Uterus (tissue), 4 donors: ENCODE results near the gene GTF3C5. TPM values are rescaled to one million over a fixed set of nuclear protein-coding genes. Genes with fewer than 3 reads are reported as not detected.
"Not testable (repeated sequence)": the region's sequence is repeated elsewhere in the genome, so short reads cannot be mapped to it uniquely, and the experiment has no call there.

ENCODE experiments used
- DNase-seq, 2 donors: peaks; one replicate each; pipeline ENCODE4 v3.0.0-alpha.2; 2019 to 2020
- H3K27ac ChIP-seq, 2 donors: fragments of 200-600 bp; sonication (generic); 1 replicate in 1 of 2; 2 replicates in 1 of 2; pipeline ENCODE4 v1.5.1; 2016 to 2018
- H3K27me3 ChIP-seq, 2 donors: fragments of 200-600 bp; sonication (generic); one replicate each; pipeline ENCODE4 v1.5.1; 2018 to 2019; ENCODE audit warnings: control low read depth in 1 of 2
- H3K36me3 ChIP-seq, 2 donors: fragments of 200-600 bp; sonication (generic); one replicate each; pipeline ENCODE4 v1.5.1; 2019; ENCODE audit warnings: control low read depth in 1 of 2
- H3K4me1 ChIP-seq, 2 donors: fragments of 200-600 bp; sonication (generic); one replicate each; pipeline ENCODE4 v1.5.1; 2018 to 2019; ENCODE audit warnings: control low read depth in 1 of 2
- H3K4me3 ChIP-seq, 2 donors: fragments of 200-600 bp; sonication (generic); 1 replicate in 1 of 2; 2 replicates in 1 of 2; pipeline ENCODE4 v1.5.1; 2018 to 2019; ENCODE audit warnings: mild to moderate bottlenecking in 1 of 2
- H3K9me3 ChIP-seq, 2 donors: fragments of 200-600 bp; sonication (generic); one replicate each; pipeline ENCODE4 v1.5.1; 2019; ENCODE audit warnings: control low read depth in 1 of 2
- CTCF ChIP-seq, 4 experiments: fragments of 200-600 bp in 2 of 4; fragments of 450-650 bp in 2 of 4; sonication (generic) in 2 of 4; IDR thresholded peaks; one replicate each; pipeline ENCODE4 v1.5.1; 2016 to 2019; ENCODE audit warnings: antibody characterized with exemption in 4 of 4, mild to moderate bottlenecking in 2 of 4, moderate library complexity in 1 of 4
- POLR2A ChIP-seq, 2 donors: fragments of 450-650 bp; IDR thresholded peaks; one replicate each; pipeline ENCODE4 v1.6.1; 2016; ENCODE audit warnings: antibody characterized with exemption in 2 of 2, mild to moderate bottlenecking in 1 of 2, moderate library complexity in 1 of 2
- intact Hi-C: fragments of 100-400 bp; cut with DNase I; formaldehyde crosslinking; loops from one replicate; pipeline ENCODE4 v1.15.1; 2023; ENCODE audit warnings: low total_unique reads
- total RNA-seq, 4 donors: library from RNA; depleted of rRNA in 3 of 4; stranded (reverse); fragments of >200 nt in 3 of 4; gene quantifications; one replicate each; pipeline versions ENCODE4 v1.1.0 to v1.2.4, GENCODE V29; 2014 to 2023
- donor health status: DM: yes; HTN: yes; CAD: no.

GTF3C5 gene
- total RNA-seq, 4 donors from 2014 or later: 26.6 to 52.8 (median 37.1) TPM

DNA sequence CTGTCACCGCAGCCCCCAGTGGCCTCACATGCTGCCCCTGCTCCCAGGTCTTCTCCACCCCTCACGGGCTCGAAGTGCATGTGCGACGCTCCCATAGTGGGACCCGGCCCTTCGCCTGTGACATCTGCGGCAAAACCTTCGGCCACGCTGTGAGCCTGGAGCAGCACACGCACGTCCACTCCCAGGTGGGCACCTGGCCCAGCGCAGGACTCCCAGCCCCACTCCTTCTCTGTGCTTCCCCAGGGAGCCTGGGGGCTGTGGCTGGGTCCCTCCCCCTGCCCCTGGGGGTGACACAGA lies 41.8 kb upstream of the GTF3C5 start:
- intact Hi-C loops: no loop called here
- Histone ChIP-seq H3K4me3 (no peak overlapping the region), H3K27ac (no peak overlapping the region), H3K36me3 (no peaks in the 10 kb centered on the region), H3K9me3 (no peaks in the 10 kb centered on the region), H3K4me1 (no peaks in the 10 kb centered on the region), H3K27me3 (no peaks in the 10 kb centered on the region)
- TF ChIP-seq POLR2A (IDR thresholded peaks at IDR 0.05) (no peak), CTCF (IDR thresholded peaks at IDR 0.05) (no peak)
- no peak for DNase-seq

DNA sequence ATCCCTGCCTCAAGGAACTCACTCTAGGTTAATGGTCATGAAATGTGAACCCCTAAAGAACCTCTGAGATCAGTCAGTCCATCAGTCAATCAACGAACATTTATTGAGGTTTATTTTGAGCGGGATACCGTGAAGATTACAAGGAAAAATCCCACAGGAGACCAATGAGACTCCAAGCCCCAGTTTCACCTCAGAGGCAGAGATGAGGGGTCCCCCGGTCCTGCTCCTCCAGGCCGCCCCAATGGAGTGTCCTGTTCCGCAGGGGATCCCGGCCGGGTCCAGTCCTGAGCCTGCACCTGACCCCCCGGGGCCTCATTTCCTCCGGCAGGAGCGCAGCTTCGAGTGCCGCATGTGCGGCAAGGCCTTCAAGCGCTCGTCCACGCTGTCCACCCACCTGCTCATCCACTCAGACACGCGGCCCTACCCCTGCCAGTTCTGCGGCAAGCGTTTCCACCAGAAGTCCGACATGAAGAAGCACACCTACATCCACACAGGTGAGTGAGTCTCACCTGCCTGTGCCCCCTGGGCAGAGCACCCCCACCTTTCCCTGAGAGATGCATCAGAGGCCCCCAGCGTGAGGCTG lies 41.3 kb upstream of the GTF3C5 start:
- H3K4me1 ChIP-seq: no peaks in the 10 kb centered on the region
- H3K4me3 ChIP-seq: no peak overlapping the region
- H3K36me3 ChIP-seq: no peaks in the 10 kb centered on the region
- no peak for TF ChIP-seq POLR2A (IDR thresholded peaks at IDR 0.05)
- TF ChIP-seq CTCF (IDR thresholded peaks at IDR 0.05): no peak
- no peaks in the 10 kb centered on the region for H3K9me3 ChIP-seq
- H3K27me3 ChIP-seq: no peaks in the 10 kb centered on the region
- H3K27ac ChIP-seq: no peak overlapping the region
- intact Hi-C loops: no loop called here
- no peak for DNase-seq

- H3K27ac ChIP-seq, H3K36me3 ChIP-seq, H3K4me3 ChIP-seq, H3K9me3 ChIP-seq, intact Hi-C loops, DNase-seq, H3K4me1 ChIP-seq, H3K27me3 ChIP-seq: not testable (repeated sequence)
Measured at GRCh38 chr9:132989998-132990557, 40.7 kb upstream of the GTF3C5 start.

GRCh38 chr9:132990781-132991180 lies 40.0 kb upstream of the GTF3C5 start:
- no peaks in the 10 kb centered on the region for H3K36me3 ChIP-seq
- no peaks in the 10 kb centered on the region for H3K4me1 ChIP-seq
- no peaks in the 10 kb centered on the region for H3K27me3 ChIP-seq
- no peaks in the 10 kb centered on the region for H3K9me3 ChIP-seq
- TF ChIP-seq CTCF (IDR thresholded peaks at IDR 0.05) (no peak), POLR2A (IDR thresholded peaks at IDR 0.05) (no peak)
- intact Hi-C loops: no loop called here
- H3K4me3 ChIP-seq: no peak overlapping the region
- H3K27ac ChIP-seq: no peak overlapping the region
- DNase-seq: no peak

DNA sequence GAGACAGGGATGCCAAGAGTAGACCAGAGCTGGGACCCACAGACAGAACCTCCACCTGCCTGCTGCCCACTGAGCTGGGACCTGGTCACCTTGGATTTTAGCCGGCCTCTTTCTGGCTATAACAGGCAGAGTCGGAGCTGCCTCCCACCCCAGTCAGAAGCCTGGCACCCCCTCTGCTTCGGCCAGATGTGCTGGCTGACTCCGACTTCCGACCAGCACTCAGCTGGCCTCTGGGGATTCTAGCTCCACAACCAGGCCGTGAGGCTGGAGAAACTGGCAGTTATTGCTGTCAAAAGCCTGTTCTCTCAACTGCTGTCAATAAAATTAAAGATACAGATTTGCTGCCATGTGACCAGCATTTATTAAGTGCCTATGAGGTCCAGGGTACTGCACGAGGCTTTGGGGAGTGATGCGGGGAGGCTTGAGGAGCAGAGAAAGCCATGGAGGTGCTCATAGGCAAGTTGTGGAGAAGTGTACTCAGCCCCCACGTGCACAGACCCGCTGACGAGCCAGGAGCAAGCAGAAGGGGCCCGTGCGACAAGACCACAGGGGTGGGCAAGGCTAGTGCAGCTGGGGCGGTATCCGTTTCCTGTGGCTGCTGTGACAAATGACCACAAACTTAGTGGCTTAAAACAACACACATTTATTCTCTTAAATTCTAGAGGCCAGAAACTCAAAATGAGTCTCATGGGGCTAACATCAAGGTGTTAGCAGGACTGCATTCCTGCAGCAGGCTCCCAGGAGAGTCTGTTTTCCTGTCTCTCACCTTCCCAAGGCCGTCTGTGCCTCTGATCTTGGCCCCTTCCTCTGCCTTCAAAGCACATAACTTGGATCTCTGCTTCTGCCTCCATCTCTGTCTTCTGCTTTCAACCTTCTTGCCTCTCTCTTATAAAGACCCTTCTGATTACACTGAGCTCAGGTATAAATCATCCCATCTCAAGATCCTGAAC lies 39.2 kb upstream of the GTF3C5 start:
- H3K9me3 ChIP-seq: no peaks in the 10 kb centered on the region
- H3K4me1 ChIP-seq: no peaks in the 10 kb centered on the region
- H3K36me3 ChIP-seq: no peaks in the 10 kb centered on the region
- no peak for TF ChIP-seq POLR2A (IDR thresholded peaks at IDR 0.05)
- no peak for TF ChIP-seq CTCF (IDR thresholded peaks at IDR 0.05)
- no peak for DNase-seq
- intact Hi-C loops: no loop called here
- H3K27me3 ChIP-seq: no peaks in the 10 kb centered on the region
- no peak overlapping the region for H3K27ac ChIP-seq
- H3K4me3 ChIP-seq: no peak overlapping the region
